GM03348 (cell line): ENCODE data around the gene FIP1L1.

ENCODE experiments used
- DNase-seq: peaks from one replicate; pipeline ENCODE4 v3.0.0; 2012; ENCODE audit warnings: low spot score

FIP1L1 gene

DNA sequence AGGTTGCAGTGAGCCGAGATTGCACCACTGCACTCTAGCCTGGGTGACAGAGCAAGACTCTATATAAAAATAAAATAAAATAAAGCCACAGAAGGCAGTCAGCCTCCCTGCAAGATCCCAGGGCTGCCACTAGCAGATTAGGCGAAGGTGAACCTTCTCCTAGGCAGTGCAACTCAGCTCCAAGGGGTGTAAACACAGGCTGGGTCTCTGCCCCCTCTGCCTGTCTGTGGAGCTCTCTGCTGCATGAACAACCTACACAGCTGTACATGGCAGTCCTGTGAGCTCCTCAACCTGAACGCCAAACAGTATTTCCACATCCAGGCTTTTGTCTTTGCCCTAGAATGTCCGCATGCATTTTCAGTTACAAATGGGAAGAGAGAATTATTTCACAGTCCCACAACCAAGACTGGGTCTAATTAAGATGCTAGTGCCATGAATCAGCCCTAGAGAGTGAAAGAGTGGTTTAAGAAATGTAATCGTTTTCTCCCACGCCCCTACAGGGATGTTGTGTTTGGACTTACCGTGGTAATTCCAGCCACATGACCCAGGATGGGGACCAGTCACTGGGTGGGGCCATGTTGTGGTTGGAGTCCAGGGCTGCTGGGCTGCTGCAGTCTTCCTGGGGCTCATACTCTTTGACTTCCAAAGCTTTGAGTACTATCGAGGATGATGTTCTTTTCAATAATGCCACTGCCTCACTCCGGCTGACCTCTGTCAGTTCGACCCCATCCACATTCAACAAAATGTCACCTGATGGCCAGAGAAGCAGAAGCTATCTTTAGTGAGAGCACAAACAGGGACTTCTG, 99.0 kb downstream of the FIP1L1 start:
- peak; percentile 91 for DNase-seq

DNA sequence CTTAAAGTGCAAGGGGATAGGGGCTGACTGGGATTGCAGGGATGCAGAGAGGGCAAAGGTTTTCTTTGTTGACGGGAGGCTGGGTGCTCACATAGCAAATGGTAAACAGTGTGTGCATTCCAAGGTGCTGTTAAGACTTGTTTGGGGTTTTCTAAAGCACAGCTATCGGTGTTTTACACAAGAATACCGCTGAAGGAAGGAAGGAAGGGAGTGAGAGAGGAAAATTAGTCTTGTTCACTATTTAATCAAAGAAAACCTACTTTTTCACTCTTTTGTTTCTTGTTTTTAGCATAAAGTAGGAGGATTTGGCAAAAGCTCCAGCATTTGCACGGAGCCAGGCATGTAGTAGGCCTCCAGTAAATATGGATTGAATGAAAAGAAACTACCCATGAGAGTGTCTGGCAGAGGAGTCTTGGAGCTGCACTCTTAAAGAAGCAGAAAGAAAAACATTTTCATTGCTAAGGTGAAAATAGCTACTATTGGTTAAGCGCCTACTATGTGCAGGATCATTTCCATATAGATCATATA, 99.7 kb downstream of the FIP1L1 start:
- DNase-seq: no peak

DNA sequence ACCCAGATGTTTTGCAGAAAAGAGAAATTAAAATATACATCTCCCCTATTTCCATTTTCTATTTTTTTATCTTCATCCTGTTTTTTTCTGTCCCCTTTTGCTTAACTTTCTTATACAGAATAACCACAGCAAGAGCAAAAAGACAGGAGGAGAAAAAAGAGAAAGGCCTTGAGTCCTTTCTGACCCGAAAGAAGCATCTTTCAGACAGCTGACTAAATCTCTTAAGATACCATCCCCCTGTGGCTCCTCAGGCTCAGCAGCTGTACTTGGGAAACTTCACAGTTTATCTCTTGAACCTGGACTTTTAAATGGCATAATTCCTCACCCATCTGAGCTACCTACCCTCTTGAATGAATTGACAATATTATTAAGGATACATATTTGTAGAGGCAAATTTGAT, 100.2 kb downstream of the FIP1L1 start:
- no peak for DNase-seq

DNA sequence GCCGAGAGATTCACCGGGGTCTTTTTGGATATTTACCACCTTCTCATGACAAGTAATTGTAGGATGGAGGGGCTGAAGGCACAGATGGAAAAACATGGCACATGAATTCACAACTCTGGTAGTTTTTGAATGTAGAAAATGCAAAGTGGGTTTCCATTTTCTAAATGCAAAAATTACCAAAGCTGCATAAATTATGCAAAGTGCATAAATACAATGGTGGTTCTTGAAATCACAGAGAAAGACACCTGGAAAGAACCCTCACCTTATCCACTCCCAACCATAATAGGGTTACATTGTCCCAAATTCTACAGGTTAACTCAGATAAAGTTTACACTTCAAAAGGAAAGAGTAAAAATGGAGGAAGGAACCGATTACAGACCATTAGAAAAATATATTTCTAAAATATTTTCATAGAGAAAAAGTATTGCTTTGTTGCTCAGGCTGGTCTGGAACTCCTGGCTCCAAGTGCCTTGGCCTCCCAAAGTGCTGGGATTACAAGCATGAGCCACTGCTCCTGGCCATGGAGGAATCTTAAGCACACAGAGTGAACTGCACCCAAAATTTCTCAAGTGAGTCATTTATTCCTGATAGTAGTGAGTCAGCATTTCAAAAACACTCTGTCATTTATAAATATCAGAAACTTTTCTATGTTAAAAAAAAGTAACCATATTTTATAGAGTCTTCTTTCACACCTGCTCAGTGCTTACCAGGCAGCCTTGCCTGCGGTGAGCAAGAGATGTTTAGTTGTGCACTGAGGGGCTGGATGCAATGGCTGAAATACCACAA, 101.4 kb downstream of the FIP1L1 start:
- peak; percentile 58 for DNase-seq

DNA sequence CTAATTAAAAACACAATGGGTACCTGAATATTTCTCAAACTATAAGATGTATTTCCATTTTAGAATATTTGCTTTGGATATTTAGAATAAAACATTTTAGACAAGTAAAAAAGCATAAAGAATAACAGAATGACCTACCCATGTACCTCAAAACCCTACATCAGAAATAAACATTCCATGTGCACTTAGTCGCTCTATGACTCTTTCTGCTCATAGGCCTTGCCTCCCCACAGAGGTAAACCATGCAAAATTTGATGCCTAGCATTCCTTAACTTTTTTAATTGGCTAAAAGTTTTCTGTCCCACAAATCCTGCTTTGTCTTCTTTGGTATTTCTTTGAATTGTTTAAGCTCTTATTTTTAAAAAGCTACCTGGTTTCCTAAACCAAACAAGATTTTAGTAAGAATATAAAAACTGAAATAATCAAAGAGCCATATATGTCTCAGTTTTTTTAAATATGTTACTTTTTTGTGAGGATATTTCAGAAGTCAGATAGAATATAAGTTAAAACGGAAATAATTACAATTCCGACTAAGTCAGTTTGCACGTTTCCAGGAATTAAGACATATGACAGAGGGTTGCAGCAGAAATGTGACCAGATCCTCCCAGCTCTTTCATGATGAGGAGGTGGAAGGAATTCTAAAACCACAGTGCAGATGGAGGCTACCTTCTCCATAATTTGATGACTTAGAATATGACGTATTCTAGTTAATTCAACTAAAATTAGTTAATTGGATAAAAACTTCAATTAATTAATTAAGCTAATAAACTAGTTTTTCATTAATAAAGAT, 102.5 kb downstream of the FIP1L1 start:
- DNase-seq: peak; percentile 56

DNA sequence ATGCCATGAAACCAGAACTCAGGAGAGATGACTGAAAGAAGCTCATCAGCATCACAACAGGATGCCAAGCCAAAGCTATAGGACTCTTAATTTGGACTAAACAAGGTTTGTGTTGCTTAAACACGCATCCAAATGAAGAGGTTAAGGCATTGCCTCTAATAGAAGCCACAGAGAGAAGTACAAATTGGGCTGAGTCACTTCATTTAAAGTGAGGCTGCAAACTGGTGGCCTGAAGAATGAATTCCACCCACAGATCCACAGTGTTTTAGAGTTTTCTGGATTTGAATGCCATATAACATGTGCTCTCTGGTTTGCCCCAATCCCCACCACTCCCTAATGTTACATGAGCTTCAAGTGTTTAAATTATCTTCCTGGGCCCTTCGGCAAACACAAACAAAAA, 103.5 kb downstream of the FIP1L1 start:
- DNase-seq: peak; percentile 12

DNA sequence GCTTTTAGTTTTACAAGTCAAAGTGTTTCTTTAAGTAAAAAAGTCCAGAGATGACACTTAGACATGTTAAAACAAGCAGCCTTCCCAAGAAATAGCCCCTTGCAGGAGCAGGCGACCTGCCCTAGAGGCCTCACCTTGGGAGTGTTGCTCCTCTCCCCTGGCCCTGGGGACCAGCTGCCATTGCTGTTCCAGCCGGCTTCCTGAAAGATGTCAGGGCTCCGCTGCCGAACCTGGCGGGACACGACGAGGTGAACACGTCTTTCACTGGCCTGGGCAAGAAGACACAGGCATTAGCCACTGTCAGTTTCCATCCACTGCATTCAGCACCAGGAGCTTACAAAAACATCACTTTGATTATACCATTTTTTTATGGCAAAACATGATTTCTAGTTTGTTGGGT, 104.1 kb downstream of the FIP1L1 start:
- DNase-seq: no peak

DNA sequence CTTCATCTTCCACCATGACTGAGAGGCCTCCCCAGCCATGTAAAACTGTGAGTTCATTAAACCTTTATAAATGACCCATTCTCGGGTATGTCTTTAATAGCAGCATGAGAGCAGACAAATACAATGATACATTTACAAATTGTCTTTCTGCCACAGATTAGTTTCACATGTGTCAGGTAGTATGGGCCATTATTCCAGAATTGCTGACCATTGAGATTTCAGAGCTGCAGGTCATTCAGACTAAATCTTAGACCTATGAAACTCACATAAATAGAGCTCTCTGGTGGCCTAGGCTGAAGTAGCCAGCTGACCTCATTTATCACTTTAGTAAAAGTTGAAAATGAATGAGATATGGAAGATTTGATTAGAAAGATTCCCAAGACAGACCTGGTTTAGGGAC, 105.8 kb downstream of the FIP1L1 start:
- DNase-seq: no peak

DNA sequence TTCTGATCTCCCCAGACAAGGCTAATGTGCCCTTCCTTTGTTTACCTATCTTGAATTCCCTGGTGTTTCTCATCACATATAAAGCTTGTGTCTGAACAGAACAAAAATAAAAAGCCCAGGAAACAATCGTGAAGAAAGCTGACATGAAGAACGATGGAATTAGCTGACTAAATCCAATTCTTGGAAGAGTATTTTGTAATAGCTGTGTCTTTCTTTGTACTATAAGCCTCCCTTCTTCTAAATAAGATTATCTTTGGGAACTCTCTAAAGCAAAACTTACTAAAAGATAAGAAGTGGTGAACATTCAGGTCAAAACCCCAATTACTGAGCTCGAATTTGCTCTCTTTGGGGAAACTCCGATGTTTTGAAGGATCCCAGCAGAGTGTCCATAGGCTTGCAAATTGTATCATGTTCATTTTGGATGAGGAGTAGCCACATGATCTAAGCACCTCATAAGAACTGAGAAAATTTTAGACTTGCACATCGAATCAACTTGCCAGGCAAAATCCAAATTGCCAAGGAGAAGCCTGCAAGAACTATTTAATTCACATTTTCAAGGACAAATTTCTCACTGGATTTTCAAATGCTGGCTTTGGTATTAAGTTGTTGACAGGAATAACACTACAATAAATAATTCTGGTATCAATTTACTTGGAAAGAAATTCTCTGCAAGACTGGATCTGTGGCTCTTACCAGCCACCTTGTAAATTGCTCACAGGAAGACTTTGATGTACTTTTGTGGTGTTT, 107.6 kb downstream of the FIP1L1 start:
- no peak for DNase-seq

DNA sequence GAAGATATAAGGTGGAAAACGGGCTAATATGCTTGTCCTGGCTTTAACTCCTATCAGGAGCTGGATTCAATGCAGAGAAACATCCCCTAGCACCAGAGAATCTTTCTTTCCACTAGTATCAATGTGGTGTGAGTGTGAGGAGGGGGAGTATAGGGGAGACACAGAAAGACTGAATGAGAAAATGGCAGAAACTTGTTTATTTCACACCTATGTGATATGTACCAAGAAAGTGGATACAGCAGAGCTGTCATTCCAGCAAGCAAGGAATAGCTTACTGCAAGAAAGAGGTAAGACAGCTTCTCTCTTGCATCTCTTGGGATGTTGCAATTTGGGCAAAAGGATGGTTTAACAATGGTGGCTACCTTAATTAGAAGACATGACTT, 108.2 kb downstream of the FIP1L1 start:
- no peak for DNase-seq

DNA sequence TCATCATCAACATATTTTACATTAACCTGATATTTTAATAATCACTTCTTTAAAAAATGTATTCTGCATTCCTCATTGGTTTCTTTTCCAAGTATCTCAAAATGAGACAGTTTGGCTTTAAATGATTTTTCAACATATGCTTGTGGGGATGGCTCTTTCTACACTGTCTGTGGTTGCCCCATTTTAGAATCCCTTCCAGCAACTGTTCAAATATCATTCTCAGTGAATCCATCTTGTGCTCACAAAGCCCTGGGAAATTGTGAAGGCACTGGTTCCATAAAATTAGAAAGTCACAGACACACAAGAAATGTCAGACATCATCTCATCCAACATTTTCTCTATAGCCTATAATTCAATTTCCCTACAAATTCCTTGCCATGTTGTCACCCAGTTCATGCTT, 110.3 kb downstream of the FIP1L1 start:
- no peak for DNase-seq

DNA sequence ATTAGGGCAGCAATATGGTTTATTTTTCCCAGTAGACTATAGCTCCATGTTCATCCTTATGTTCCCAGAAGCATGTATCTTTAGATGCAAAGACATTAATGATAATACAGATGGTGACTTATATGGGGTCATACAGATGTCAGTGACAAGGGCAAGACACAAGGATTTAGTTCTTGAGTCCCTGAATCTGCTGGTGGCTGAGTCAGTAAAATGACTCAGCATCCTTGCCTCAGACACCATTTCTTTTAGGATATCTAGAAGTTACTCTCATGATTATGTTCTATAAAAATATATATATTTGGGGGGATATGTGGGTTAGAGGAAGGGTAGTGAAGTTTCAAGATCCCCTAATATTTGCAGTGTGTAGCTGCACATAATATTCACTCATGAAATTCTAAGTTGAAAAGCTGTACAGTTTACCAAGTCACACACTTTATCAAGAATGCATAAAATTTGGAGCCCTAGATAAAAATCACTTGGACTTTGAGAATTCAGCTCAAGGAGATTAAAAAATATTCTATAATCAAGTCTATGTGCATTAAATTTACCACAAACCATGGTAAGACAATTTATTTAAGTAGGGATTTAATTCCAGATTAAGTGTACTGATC, 111.9 kb downstream of the FIP1L1 start:
- DNase-seq: peak; percentile 21

DNA sequence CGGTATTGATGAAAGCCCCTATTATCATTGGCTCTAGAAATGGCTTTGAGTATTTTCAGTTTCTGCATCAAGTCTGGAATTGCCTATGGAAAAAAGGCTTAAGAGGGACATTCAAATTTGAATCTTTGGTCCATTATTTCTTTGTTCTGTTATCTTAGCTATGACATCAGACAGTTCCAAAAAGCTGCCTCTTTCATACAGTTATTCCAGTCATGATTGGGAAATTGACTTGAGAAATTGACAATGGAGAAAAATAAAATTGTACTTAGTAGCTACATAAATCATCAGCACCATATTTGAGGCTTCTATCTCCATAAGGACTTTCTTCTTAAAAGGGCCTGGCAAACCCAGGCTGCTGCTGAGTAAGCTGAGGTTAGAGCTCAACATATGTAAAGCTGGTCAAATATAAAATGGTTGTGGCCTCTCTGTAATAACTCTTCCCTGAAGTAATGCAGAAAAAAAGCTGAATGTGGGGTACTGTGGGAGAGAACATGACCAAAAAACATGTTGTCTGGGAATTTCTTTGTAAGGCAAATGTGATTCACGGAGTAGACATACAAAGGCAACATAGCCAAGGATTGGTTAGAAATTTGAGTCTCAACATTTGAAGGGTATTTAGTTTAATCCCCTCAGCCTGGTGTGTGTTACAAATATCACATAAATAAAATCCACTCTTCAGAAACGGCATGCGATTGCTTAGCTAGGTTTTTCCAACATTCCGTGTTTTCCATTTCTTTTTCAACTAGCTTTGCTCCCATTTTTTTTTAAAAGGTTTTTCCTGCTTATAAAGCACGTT, 112.9 kb downstream of the FIP1L1 start:
- peak; percentile 16 for DNase-seq

DNA sequence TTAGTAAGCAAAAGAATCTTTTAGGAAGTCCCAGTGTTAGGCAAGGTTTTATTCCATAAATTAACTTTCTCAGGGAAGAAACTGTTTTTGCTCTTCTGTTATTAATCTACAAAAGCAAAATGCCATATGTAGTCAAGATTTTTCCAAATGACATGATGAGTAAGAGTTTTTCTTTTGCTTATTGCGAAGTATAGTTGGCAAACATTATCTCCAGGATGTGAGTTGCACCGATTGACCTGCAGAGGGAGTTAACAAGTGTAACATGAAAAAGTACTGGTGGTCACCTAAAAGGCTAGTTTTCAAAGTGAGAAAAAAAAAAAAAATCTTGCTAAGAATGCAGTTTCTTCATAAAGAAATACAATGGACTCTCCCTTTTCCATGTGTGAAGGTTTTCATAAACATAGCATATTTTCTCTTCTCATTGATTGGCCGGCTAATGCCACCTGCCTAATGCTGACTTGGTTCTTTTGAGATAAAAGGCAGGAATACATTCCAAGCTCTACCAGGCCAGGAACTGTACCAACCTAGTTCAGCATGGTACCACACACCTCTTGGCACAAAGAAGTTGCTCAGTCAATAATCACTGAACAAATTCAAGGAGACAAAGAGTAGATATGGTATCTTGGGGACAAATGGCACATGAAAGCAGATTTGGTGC, 113.7 kb downstream of the FIP1L1 start:
- DNase-seq: peak; percentile 79

DNA sequence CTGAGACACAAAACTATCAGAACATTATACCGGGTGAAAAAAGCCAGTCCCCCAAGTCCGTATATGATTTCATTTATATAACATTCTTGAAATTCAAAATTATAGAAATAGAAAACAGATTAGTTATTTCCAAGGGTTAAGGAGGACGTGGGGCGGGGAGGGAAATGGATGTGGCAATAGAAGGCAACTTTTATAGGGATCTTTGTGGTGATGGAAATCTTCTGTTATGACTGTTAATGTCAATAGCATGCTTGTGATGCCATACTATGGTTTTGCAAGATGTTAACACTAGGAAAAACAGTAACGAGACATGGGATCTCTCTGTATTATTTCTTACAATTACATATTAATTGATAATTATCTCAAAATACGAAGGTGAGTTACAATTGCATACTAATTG, 117.4 kb downstream of the FIP1L1 start:
- DNase-seq: no peak

DNA sequence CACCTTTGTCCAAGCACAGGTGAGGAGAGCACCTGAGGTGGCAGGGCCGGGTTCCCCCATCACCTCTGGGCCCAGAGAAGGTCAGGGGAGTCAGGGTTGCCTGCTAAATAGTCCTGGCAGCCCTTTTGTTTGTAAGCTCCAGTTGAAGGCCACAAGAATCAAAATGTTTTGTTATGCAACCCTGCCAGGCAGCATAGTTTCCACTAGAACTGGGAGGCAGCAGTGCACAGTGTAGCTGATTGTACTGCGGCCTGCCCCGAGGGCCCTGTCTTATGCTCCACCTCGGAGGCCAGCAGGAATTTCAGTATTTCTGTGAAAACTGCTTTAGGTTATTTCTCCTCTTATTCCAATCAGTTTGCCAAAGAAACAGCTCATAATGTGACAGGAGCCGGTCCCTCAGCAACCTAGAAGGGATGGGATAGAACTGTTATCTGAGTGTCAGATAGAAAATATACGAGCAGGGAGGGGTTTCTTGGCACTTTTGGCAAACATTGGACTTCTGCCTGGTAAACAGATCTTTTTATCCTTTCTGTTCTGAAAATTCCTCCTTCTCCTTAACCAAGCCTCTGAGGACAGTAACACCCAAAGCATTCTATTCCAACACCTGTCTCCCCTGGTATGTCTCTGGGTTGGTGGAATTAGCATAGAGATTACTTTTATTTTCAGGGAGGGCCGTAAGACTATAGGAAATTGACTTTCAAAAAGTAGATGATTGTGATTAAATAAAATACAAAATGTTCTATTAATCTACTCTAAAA, 120.2 kb downstream of the FIP1L1 start:
- DNase-seq: peak; percentile 84

DNA sequence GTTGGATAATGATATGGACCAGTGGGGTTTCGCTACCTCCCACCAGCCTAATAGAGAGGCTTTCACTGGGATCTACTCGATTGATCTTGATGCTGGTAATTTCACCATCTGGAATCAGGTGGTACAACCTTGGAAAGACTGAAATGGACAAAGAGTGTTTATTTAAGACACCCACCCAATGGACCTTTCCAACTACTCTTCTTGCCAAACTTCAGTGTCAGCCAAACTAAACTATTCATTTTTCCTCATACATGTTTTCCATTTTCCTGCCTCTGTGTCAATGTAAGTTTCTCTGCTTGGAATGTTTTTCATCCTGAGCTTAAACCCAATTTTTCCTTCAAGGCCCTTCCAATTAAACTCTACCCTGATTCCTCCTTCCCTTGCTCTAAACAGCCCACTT, 121.3 kb downstream of the FIP1L1 start:
- no peak for DNase-seq

DNA sequence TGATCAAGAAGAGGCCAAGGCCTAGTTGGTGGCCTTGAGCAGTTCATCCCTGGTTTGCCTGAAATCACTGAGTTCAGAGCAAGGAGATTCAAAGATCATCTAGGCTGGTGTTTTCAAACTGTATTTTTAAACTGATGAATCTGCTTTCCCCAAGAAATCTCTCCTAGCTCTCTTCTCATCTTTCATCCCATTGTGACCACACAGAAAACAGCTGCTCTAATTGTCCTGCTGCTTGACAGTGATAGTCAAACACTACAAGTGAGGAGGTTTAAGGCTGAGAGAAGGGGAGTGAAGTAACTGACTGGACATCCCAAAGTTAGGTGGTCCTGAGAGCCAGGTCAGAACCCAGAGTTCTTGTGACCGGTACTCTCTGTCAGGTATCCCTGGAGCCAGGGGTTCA, 122.3 kb downstream of the FIP1L1 start:
- DNase-seq: no peak

DNA sequence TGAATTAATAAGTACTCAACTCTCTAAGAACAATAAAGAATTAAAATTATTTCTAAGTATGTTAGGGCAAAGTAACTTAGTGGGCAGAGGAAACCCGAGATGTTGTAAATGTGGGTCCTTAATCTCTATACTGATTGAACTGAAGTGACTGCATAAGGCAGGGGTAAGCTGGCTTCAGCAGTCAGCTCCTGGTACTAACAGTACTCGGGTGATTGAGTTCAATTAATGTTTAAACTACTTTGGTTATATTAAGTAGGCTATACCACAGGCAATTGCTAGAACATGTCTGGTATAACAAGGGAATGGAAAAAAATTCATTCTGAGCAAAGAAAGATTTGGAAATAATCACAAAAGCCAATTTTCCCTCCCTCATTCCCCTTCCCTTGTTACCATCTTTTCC, 123.1 kb downstream of the FIP1L1 start:
- no peak for DNase-seq
